AG04450 (cell line): ENCODE data around the gene CNOT11. TPM values are rescaled to one million over a fixed set of nuclear protein-coding genes. Genes with fewer than 3 reads are reported as not detected.

Source experiments
- CTCF ChIA-PET: fragments of 300-600, 350-600 bp; formaldehyde crosslinking; extraction: SDS; loops from one replicate; lab custom pipeline; 2022; ENCODE audit warnings: antibody characterized with exemption, inconsistent platforms; lab: Charles Lee
- POLR2A ChIA-PET: fragments of 350-600 bp; formaldehyde crosslinking; extraction: SDS; loops from one replicate; lab custom pipeline; 2021; ENCODE audit warnings: antibody characterized with exemption, inconsistent platforms; lab: Yijun Ruan, JAX
- DNase-seq: peaks from one replicate; pipeline ENCODE4 v3.0.0-alpha.2; 2011; ENCODE audit warnings: low read depth, low spot score
- H3K27ac ChIP-seq: one replicate; pipeline ENCODE4 v1.5.1; 2012; ENCODE audit warnings: low read depth, low read length, control low read depth
- H3K27me3 ChIP-seq: one replicate; pipeline ENCODE4 v1.6.0; 2012; ENCODE audit warnings: low read length; ENCODE audit not compliant: control insufficient read depth, insufficient read depth
- H3K4me3 ChIP-seq: 2 replicates; pipeline ENCODE4 v1.5.1; 2011; ENCODE audit warnings: mild to moderate bottlenecking, low read depth, low read length, control low read depth
- H3K9me3 ChIP-seq: 2 replicates; pipeline ENCODE4 v1.5.1; 2012; ENCODE audit warnings: low read length; ENCODE audit not compliant: control insufficient read depth, insufficient read depth
- CTCF ChIP-seq: IDR thresholded peaks from 2 replicates; pipeline ENCODE4 v1.5.1; 2011; ENCODE audit warnings: low read depth, low read length, control low read depth, inconsistent platforms
- polyA plus RNA-seq: library from polyadenylated mRNA; depleted of rRNA; stranded (reverse); fragments of >200 nt; gene quantifications from 2 replicates; pipeline ENCODE4 v1.2.3, GENCODE V29; 2011

The CNOT11 gene
- polyA plus RNA-seq, 1 experiment: 68.5 TPM

- no peaks in the 10 kb centered on the region for H3K9me3 ChIP-seq
- CTCF ChIA-PET: interaction anchor here (1.1 kb wide), 1 partner anchor 35 kb away, joined by 3 read pairs; no protein-coding TSS in a partner anchor
- no peak for TF ChIP-seq CTCF
- peaks cover 4% of the 10 kb centered on the region for H3K27me3 ChIP-seq
- H3K27ac ChIP-seq: peak overlapping the region; percentile 25
- peak overlapping the region; percentile 81 for H3K4me3 ChIP-seq
- no peak for DNase-seq
- POLR2A ChIA-PET: interaction anchor here (0.9 kb wide), 1 partner anchor 19 kb away, joined by 4 read pairs; no protein-coding TSS in a partner anchor
Measured at GRCh38 chr2:101307950-101308431, 55.3 kb downstream of the CNOT11 start.

GRCh38 chr2:101308432-101309210, 55.9 kb downstream of the CNOT11 start, which contains the start of gene RNF149:
Gene RNF149 (minus strand): TSS chr2:101308701. CDS start chr2:101308588, 113 bp downstream.
- peak within 1 kb of the TSS; percentile 81 for H3K4me3 ChIP-seq
- POLR2A ChIA-PET: interaction anchor here (0.6 to 1.1 kb wide), 5 partner anchors 14 to 1290 kb away, joined by 3 to 4 read pairs (median 4); no protein-coding TSS in a partner anchor
- TF ChIP-seq CTCF: no peak
- H3K27ac ChIP-seq: peak within 1 kb of the TSS; percentile 69
- CTCF ChIA-PET: interaction anchor here (0.6 to 1.2 kb wide), 4 partner anchors 34 to 1296 kb away, joined by 3 to 4 read pairs (median 3); no protein-coding TSS in a partner anchor
- peak; percentile 75 for DNase-seq
- peaks cover 5% of the 10 kb centered on the region for H3K27me3 ChIP-seq
- no peaks in the 10 kb centered on the region for H3K9me3 ChIP-seq

GRCh38 chr2:101310090-101310833, 57.6 kb downstream of the CNOT11 start:
- H3K4me3 ChIP-seq: no peak overlapping the region
- no peak for DNase-seq
- no peak for TF ChIP-seq CTCF
- no peak overlapping the region for H3K27ac ChIP-seq
- ChIA-PET CTCF (no interaction called here), POLR2A (no interaction called here)
- peaks cover 6% of the 10 kb centered on the region for H3K27me3 ChIP-seq
- no peaks in the 10 kb centered on the region for H3K9me3 ChIP-seq

GRCh38 chr2:101310834-101311695, 58.4 kb downstream of the CNOT11 start:
- TF ChIP-seq CTCF: no peak
- Histone ChIP-seq H3K27me3 (peaks cover 8% of the 10 kb centered on the region), H3K27ac (no peak overlapping the region), H3K4me3 (no peak overlapping the region), H3K9me3 (no peaks in the 10 kb centered on the region)
- no peak for DNase-seq
- CTCF ChIA-PET: no interaction called here
- POLR2A ChIA-PET: no interaction called here
